Stimulated activated CD4-positive, alpha-beta T cell treated with anti-CD3 and anti-CD28 coated beads, Interleukin-1b, Interleukin-23, amount 100 ng/mL, for 24 hours (primary cell): ENCODE results near the gene TPD52L1.

Source experiments
- DNase-seq, 4 experiments: peaks; one replicate each; pipeline ENCODE4 v3.0.0-alpha.2; 2020; ENCODE audit warnings: low read depth in 4 of 4, low spot score in 1 of 4

Gene TPD52L1

GRCh38 chr6:125233202-125233601 lies 79.6 kb downstream of the TPD52L1 start:
- DNase-seq, result no peak

GRCh38 chr6:125236536-125237327 lies 83.2 kb downstream of the TPD52L1 start:
- no peak for DNase-seq

- no peak for DNase-seq
These were observed 84.2 kb downstream of the TPD52L1 start for GRCh38 chr6:125237764-125238163.

- no peak for DNase-seq
These were observed 91.5 kb downstream of the TPD52L1 start for GRCh38 chr6:125245109-125245508.

- DNase-seq, result no peak
These were observed 92.1 kb downstream of the TPD52L1 start for GRCh38 chr6:125245523-125246264.

- no peak for DNase-seq
These were observed 93.0 kb downstream of the TPD52L1 start for GRCh38 chr6:125246566-125246965.

- no peak for DNase-seq
These were observed 94.6 kb downstream of the TPD52L1 start for GRCh38 chr6:125248136-125248535.

- no peak for DNase-seq
These were observed 96.9 kb downstream of the TPD52L1 start for GRCh38 chr6:125250511-125250910.

- DNase-seq, result no peak
These were observed 98.1 kb downstream of the TPD52L1 start for GRCh38 chr6:125251516-125252220.

- no peak for DNase-seq
These were observed 99.3 kb downstream of the TPD52L1 start for GRCh38 chr6:125252891-125253290.

GRCh38 chr6:125253881-125254280 lies 100.3 kb downstream of the TPD52L1 start:
- no peak for DNase-seq

GRCh38 chr6:125254321-125254720 lies 100.7 kb downstream of the TPD52L1 start:
- no peak for DNase-seq

- no peak for DNase-seq
These were observed 101.6 kb downstream of the TPD52L1 start for GRCh38 chr6:125255201-125255600.

- DNase-seq, result no peak
These were observed 103.8 kb downstream of the TPD52L1 start for GRCh38 chr6:125257351-125257750.

- DNase-seq, result no peak
These were observed 105.2 kb downstream of the TPD52L1 start for GRCh38 chr6:125258651-125259353.

GRCh38 chr6:125259354-125259736 lies 105.8 kb downstream of the TPD52L1 start:
- no peak for DNase-seq

GRCh38 chr6:125262016-125263013 lies 108.7 kb downstream of the TPD52L1 start:
- DNase-seq, result no peak

GRCh38 chr6:125264476-125264875 lies 110.9 kb downstream of the TPD52L1 start:
- no peak for DNase-seq

GRCh38 chr6:125267806-125268523 lies 114.4 kb downstream of the TPD52L1 start:
- DNase-seq, result no peak
